NCI-H187 (cell line): ENCODE measurements around the gene MPP3.
"Not testable (repeated sequence)": the region's sequence is repeated elsewhere in the genome, so short reads cannot be mapped to it uniquely, and the experiment has no call there.

ENCODE experiments used
- DNase-seq, 2 experiments: peaks; one replicate each; lab custom pipeline; 2025; lab: John Stamatoyannopoulos, UW

The MPP3 gene

GRCh38 chr17:43808076-43808475 is 24.9 kb downstream of the MPP3 start:
- no peak for DNase-seq

- no peak for DNase-seq
Observed at GRCh38 chr17:43805117-43805516, 27.8 kb downstream of the MPP3 start.

- DNase-seq = no peak
Observed at GRCh38 chr17:43803758-43804157, 29.2 kb downstream of the MPP3 start.

GRCh38 chr17:43801844-43802243 is 31.1 kb downstream of the MPP3 start:
- no peak for DNase-seq

- no peak for DNase-seq
Observed at GRCh38 chr17:43800736-43801135, 32.2 kb downstream of the MPP3 start.

- no peak for DNase-seq
Observed at GRCh38 chr17:43799047-43799446, 33.9 kb downstream of the MPP3 start.

GRCh38 chr17:43798024-43798423 is 34.9 kb downstream of the MPP3 start:
- not testable (repeated sequence) for DNase-seq

- DNase-seq = not testable (repeated sequence)
Observed at GRCh38 chr17:43792668-43793067, 40.3 kb downstream of the MPP3 start.

GRCh38 chr17:43791589-43791988 is 41.4 kb downstream of the MPP3 start:
- DNase-seq = no peak

- no peak for DNase-seq
Observed at GRCh38 chr17:43790311-43790940, 42.5 kb downstream of the MPP3 start.

- no peak for DNase-seq
Observed at GRCh38 chr17:43789482-43789881, 43.5 kb downstream of the MPP3 start.

- no peak for DNase-seq
Observed at GRCh38 chr17:43788540-43788939, 44.4 kb downstream of the MPP3 start.

GRCh38 chr17:43787728-43788127 is 45.2 kb downstream of the MPP3 start:
- no peak for DNase-seq

GRCh38 chr17:43784628-43785101 is 48.3 kb downstream of the MPP3 start:
- DNase-seq = no peak

- DNase-seq = no peak
Observed at GRCh38 chr17:43784068-43784467, 48.9 kb downstream of the MPP3 start.

- DNase-seq = no peak
Observed at GRCh38 chr17:43782913-43783680, 49.8 kb downstream of the MPP3 start.

GRCh38 chr17:43780135-43780534 is 52.8 kb downstream of the MPP3 start, which contains the start of gene CFAP97D1:
CFAP97D1 (plus strand) TSS chr17:43780435; CDS start chr17:43780463, 28 bp downstream.
- no peak for DNase-seq

- no peak for DNase-seq
Observed at GRCh38 chr17:43779145-43780125, 53.5 kb downstream of the MPP3 start.

- DNase-seq = peak in 1 of 2 experiments; percentile 70
Observed at GRCh38 chr17:43778337-43779144, 54.4 kb downstream of the MPP3 start, which contains the start of gene DUSP3. DUSP3 (minus strand) TSS chr17:43778977; CDS start chr17:43778924, 53 bp downstream.

- DNase-seq = no peak
Observed at GRCh38 chr17:43774304-43775250, 58.4 kb downstream of the MPP3 start.
